HepG2 (cell line): ENCODE results near the gene SPATA25. TPM values are rescaled to one million over a fixed set of nuclear protein-coding genes. Genes with fewer than 3 reads are reported as not detected.

Experiments used
- AKAP8 ChIP-seq: sonication (generic); formaldehyde crosslinking; IDR thresholded peaks from 2 replicates; pipeline ENCODE4 v1.5.1; 2020; ENCODE audit warnings: mild to moderate bottlenecking, missing genetic modification reagents
- ARID4A ChIP-seq: sonication (generic); formaldehyde crosslinking; IDR thresholded peaks from 2 replicates; pipeline ENCODE4 v1.5.0; 2020; ENCODE audit warnings: mild to moderate bottlenecking, missing genetic modification reagents, borderline replicate concordance
- IKZF1 ChIP-seq: fragments of 450-650 bp; IDR thresholded peaks from 2 replicates; pipeline ENCODE4 v1.7.1; 2016
- MAFK ChIP-seq, 2 experiments: IDR thresholded peaks in 1 of 2; conservative IDR thresholded peaks in 1 of 2; 2 replicates each; pipeline ENCODE4 v1.6.1; 2011; ENCODE audit warnings: improper control_type of control experiment in 2 of 2, low read length in 2 of 2
- NFIB ChIP-seq: sonication (generic); formaldehyde crosslinking; IDR thresholded peaks from 2 replicates; pipeline ENCODE4 v1.9.0; 2021; ENCODE audit warnings: missing genetic modification reagents, mild to moderate bottlenecking, borderline replicate concordance
- NR1H2 ChIP-seq: sonication (generic); formaldehyde crosslinking; IDR thresholded peaks from 2 replicates; pipeline ENCODE4 v1.8.1; 2022; ENCODE audit warnings: low read depth, missing genetic modification reagents, borderline replicate concordance
- RFX5 ChIP-seq: IDR thresholded peaks from 2 replicates; pipeline ENCODE4 v1.6.1; 2011; ENCODE audit warnings: low read depth, low read length, improper control_type of control experiment
- WIZ ChIP-seq: sonication (generic); formaldehyde crosslinking; IDR thresholded peaks from 2 replicates; pipeline ENCODE4 v1.5.1; 2020; ENCODE audit warnings: mild to moderate bottlenecking, missing genetic modification reagents
- XRCC5 ChIP-seq: fragments of 200-400 bp; formaldehyde crosslinking; optimal IDR thresholded peaks from 2 replicates; pipeline ENCODE3; 2017; ENCODE audit warnings: mild to moderate bottlenecking, low read length
- ZFP62 ChIP-seq: sonication (generic); formaldehyde crosslinking; IDR thresholded peaks from 2 replicates; pipeline ENCODE4 v1.4.0; 2020; ENCODE audit warnings: missing genetic modification reagents
- ZMYM2 ChIP-seq: sonication (generic); formaldehyde crosslinking; IDR thresholded peaks from 2 replicates; pipeline ENCODE4 v1.8.0; 2022; ENCODE audit warnings: mild to moderate bottlenecking, missing genetic modification reagents
- ZNF3 ChIP-seq: IDR thresholded peaks from 2 replicates; pipeline ENCODE4 v1.7.0; 2017; ENCODE audit warnings: inconsistent platforms
- ZNF513 ChIP-seq: sonication (generic); formaldehyde crosslinking; conservative IDR thresholded peaks from 2 replicates; pipeline ENCODE4 v1.5.0; 2020; ENCODE audit warnings: missing genetic modification reagents
- polyA plus RNA-seq, 8 experiments: library from polyadenylated mRNA; depleted of rRNA in 3 of 8; stranded (reverse) in 7 of 8; unstranded in 1 of 8; fragments of >200 nt; fragmentation: Illumina TruSeq in 4 of 8; extraction: Trizol in 4 of 8; gene quantifications; 2 replicates each; pipeline versions ENCODE4 v1.2.1 to v1.2.3, GENCODE V29; 2011 to 2016; ENCODE audit warnings: low read depth in 4 of 8, missing spikeins in 1 of 8, mixed read lengths in 1 of 8; ENCODE audit not compliant: insufficient read depth in 1 of 8
- total RNA-seq, 5 experiments: library from RNA; depleted of rRNA; stranded (reverse); fragments of >200 nt; fragmentation: Illumina TruSeq; extraction: Trizol; gene quantifications; 2 replicates each; pipeline ENCODE4 v1.2.3, GENCODE V29; 2016; ENCODE audit warnings: low read depth in 1 of 5
- TF ChIP-seq, protein P1 (sequence below): sonication (generic); formaldehyde crosslinking; IDR thresholded peaks from 2 replicates; pipeline ENCODE4 v1.5.1; 2020; ENCODE audit warnings: missing genetic modification reagents, mild to moderate bottlenecking, borderline replicate concordance
- TF ChIP-seq, protein P2 (sequence below): sonication (generic); formaldehyde crosslinking; IDR thresholded peaks from 2 replicates; pipeline ENCODE4 v1.9.0; 2021; ENCODE audit warnings: missing genetic modification reagents, mild to moderate bottlenecking, borderline replicate concordance
- TF ChIP-seq, protein P3 (sequence below): IDR thresholded peaks from 2 replicates; pipeline ENCODE4 v1.6.1; 2012; ENCODE audit warnings: low read depth, low read length, improper control_type of control experiment

Gene SPATA25
- total and polyA plus RNA-seq, 2 of the 13 experiments (the other 11 are each of a cell fraction or from before 2014, with no cell fraction given) = 4.8 to 7.6 TPM

- TF ChIP-seq ARID4A (CRISPR knock-in tag) = peak; percentile 31; the same call in 1 of the 2 replicates
- no peak for TF ChIP-seq RFX5
- TF ChIP-seq WIZ = no peak
- no peak for TF ChIP-seq NR1H2 (CRISPR knock-in tag)
- TF ChIP-seq ZNF513 (CRISPR knock-in tag) = no peak
- TF ChIP-seq, protein P1, sequence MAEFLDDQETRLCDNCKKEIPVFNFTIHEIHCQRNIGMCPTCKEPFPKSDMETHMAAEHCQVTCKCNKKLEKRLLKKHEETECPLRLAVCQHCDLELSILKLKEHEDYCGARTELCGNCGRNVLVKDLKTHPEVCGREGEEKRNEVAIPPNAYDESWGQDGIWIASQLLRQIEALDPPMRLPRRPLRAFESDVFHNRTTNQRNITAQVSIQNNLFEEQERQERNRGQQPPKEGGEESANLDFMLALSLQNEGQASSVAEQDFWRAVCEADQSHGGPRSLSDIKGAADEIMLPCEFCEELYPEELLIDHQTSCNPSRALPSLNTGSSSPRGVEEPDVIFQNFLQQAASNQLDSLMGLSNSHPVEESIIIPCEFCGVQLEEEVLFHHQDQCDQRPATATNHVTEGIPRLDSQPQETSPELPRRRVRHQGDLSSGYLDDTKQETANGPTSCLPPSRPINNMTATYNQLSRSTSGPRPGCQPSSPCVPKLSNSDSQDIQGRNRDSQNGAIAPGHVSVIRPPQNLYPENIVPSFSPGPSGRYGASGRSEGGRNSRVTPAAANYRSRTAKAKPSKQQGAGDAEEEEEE (CRISPR knock-in tag) = no peak
- TF ChIP-seq, protein P2, sequence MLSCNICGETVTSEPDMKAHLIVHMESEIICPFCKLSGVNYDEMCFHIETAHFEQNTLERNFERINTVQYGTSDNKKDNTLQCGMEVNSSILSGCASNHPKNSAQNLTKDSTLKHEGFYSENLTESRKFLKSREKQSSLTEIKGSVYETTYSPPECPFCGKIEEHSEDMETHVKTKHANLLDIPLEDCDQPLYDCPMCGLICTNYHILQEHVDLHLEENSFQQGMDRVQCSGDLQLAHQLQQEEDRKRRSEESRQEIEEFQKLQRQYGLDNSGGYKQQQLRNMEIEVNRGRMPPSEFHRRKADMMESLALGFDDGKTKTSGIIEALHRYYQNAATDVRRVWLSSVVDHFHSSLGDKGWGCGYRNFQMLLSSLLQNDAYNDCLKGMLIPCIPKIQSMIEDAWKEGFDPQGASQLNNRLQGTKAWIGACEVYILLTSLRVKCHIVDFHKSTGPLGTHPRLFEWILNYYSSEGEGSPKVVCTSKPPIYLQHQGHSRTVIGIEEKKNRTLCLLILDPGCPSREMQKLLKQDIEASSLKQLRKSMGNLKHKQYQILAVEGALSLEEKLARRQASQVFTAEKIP (CRISPR knock-in tag) = no peak
- no peak for TF ChIP-seq AKAP8 (CRISPR knock-in tag)
- TF ChIP-seq XRCC5 = no peak
- no peak for TF ChIP-seq IKZF1
- no peak for TF ChIP-seq MAFK (conservative IDR thresholded peaks at IDR 0.05 in 1 of 2, IDR thresholded peaks at IDR 0.05 in 1 of 2; ENCODE audit: low read length in 2 of 2)
- TF ChIP-seq, protein P3, sequence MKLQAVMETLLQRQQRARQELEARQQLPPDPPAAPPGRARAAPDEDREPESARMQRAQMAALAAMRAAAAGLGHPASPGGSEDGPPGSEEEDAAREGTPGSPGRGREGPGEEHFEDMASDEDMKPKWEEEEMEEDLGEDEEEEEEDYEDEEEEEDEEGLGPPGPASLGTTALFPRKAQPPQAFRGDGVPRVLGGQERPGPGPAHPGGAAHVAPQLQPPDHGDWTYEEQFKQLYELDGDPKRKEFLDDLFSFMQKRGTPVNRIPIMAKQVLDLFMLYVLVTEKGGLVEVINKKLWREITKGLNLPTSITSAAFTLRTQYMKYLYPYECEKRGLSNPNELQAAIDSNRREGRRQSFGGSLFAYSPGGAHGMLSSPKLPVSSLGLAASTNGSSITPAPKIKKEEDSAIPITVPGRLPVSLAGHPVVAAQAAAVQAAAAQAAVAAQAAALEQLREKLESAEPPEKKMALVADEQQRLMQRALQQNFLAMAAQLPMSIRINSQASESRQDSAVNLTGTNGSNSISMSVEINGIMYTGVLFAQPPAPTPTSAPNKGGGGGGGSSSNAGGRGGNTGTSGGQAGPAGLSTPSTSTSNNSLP = no peak
- no peak for TF ChIP-seq ZNF3 (CRISPR knock-in tag)
- TF ChIP-seq ZMYM2 (CRISPR knock-in tag) = peak; percentile 74; the same call in 1 of the 2 replicates
- TF ChIP-seq ZFP62 (CRISPR knock-in tag) = no peak
- TF ChIP-seq NFIB (CRISPR knock-in tag) = 0 out of 2 replicates have a peak, but pooled peaks have one; percentile 51
Measured at GRCh38 chr20:45921337-45922189, 34.1 kb upstream of the SPATA25 start (continued).
